Activated CD4-positive, alpha-beta T cell treated with anti-CD3 and anti-CD28 coated beads, Interleukin-2, amount 50 U/mL, for 24 hours (primary cell): ENCODE results near the gene MAPK8IP3.

ENCODE experiments used
- DNase-seq, 2 donors: peaks; one replicate each; pipeline ENCODE4 v3.0.0-alpha.2; 2020; ENCODE audit warnings: low read depth in 1 of 2, low spot score in 1 of 2

MAPK8IP3 gene

GRCh38 chr16:1773703-1774447 lies 67.9 kb downstream of the MAPK8IP3 start:
- DNase-seq, result no peak

GRCh38 chr16:1774448-1774780 lies 68.4 kb downstream of the MAPK8IP3 start:
- no peak for DNase-seq

- no peak for DNase-seq
These were observed 69.2 kb downstream of the MAPK8IP3 start for GRCh38 chr16:1775006-1775845.

GRCh38 chr16:1775846-1776671 lies 70.1 kb downstream of the MAPK8IP3 start:
- no peak for DNase-seq

GRCh38 chr16:1776672-1776955 lies 70.6 kb downstream of the MAPK8IP3 start:
- DNase-seq, result no peak

GRCh38 chr16:1776991-1777374 lies 71.0 kb downstream of the MAPK8IP3 start:
- no peak for DNase-seq

- DNase-seq, result no peak
These were observed 71.6 kb downstream of the MAPK8IP3 start for GRCh38 chr16:1777375-1778199.

- DNase-seq, result no peak
These were observed 72.5 kb downstream of the MAPK8IP3 start for GRCh38 chr16:1778200-1779179.

- no peak for DNase-seq
These were observed 73.3 kb downstream of the MAPK8IP3 start for GRCh38 chr16:1779234-1779701.

GRCh38 chr16:1779741-1780676 lies 74.0 kb downstream of the MAPK8IP3 start:
- no peak for DNase-seq

- no peak for DNase-seq
These were observed 74.7 kb downstream of the MAPK8IP3 start for GRCh38 chr16:1780677-1781072.

- no peak for DNase-seq
These were observed 75.3 kb downstream of the MAPK8IP3 start for GRCh38 chr16:1781254-1781653.

GRCh38 chr16:1781758-1782407 lies 75.9 kb downstream of the MAPK8IP3 start:
- DNase-seq, result no peak

GRCh38 chr16:1782408-1783264 lies 76.6 kb downstream of the MAPK8IP3 start, which contains the start of the genes NUBP2 and SPSB3:
TSS of gene NUBP2 (plus strand) at chr16:1782960. CDS start at chr16:1783021, 61 bp downstream.
TSS of gene SPSB3 (minus strand) at chr16:1782571. CDS start at chr16:1781483, 1,088 bp downstream.
- DNase-seq, result peak; percentile 92 to 99

- no peak for DNase-seq
These were observed 79.2 kb downstream of the MAPK8IP3 start for GRCh38 chr16:1784977-1785845.

- no peak for DNase-seq
These were observed 79.8 kb downstream of the MAPK8IP3 start for GRCh38 chr16:1785846-1786170.
